ENCODE data around the gene IRX5. TPM values are rescaled to one million over a fixed set of nuclear protein-coding genes. Genes with fewer than 3 reads are reported as not detected.

Gene IRX5
- total RNA-seq, 1 donor from 2014 or later = 2.6 TPM

GRCh38 chr16:54891346-54891745 is 39.3 kb upstream of the IRX5 start:
- no peak for TF ChIP-seq CTCF (IDR thresholded peaks at IDR 0.05; ENCODE audit: unreplicated experiment)
- Mint-ChIP-seq H3K27me3 (ENCODE audit: unreplicated experiment) (no peaks in the 10 kb centered on the region), H3K36me3 (ENCODE audit: low read depth, unreplicated experiment) (no peaks in the 10 kb centered on the region)

GRCh38 chr16:54892981-54893380 is 37.7 kb upstream of the IRX5 start:
- H3K36me3 Mint-ChIP-seq (ENCODE audit: low read depth, unreplicated experiment) = no peaks in the 10 kb centered on the region

More at GRCh38 chr16:54891346-54891745, 39.3 kb upstream of the IRX5 start:
- Mint-ChIP-seq H3K4me3 (ENCODE audit: unreplicated experiment) (no peak overlapping the region), H3K4me1 (ENCODE audit: unreplicated experiment) (no peaks in the 10 kb centered on the region), H3K9me3 (ENCODE audit: unreplicated experiment) (no peaks in the 10 kb centered on the region), H3K27ac (ENCODE audit: unreplicated experiment) (no peak overlapping the region)
- DNase-seq (ENCODE audit: low spot score) = no peak

GRCh38 chr16:54897930-54898329 is 32.7 kb upstream of the IRX5 start:
- Mint-ChIP-seq H3K9me3 (ENCODE audit: unreplicated experiment) (no peaks in the 10 kb centered on the region), H3K27me3 (ENCODE audit: unreplicated experiment) (no peaks in the 10 kb centered on the region), H3K4me1 (ENCODE audit: unreplicated experiment) (no peaks in the 10 kb centered on the region), H3K4me3 (ENCODE audit: unreplicated experiment) (no peak overlapping the region), H3K36me3 (ENCODE audit: low read depth, unreplicated experiment) (no peaks in the 10 kb centered on the region), H3K27ac (ENCODE audit: unreplicated experiment) (no peak overlapping the region)
- no peak for TF ChIP-seq CTCF (IDR thresholded peaks at IDR 0.05; ENCODE audit: unreplicated experiment)
- no peak for DNase-seq (ENCODE audit: low spot score)

More at GRCh38 chr16:54892981-54893380, 37.7 kb upstream of the IRX5 start:
- no peaks in the 10 kb centered on the region for H3K9me3 Mint-ChIP-seq (ENCODE audit: unreplicated experiment)
- DNase-seq (ENCODE audit: low spot score) = no peak
- no peak for TF ChIP-seq CTCF (IDR thresholded peaks at IDR 0.05; ENCODE audit: unreplicated experiment)
- no peak overlapping the region for H3K27ac Mint-ChIP-seq (ENCODE audit: unreplicated experiment)
- no peaks in the 10 kb centered on the region for H3K27me3 Mint-ChIP-seq (ENCODE audit: unreplicated experiment)
- H3K4me3 Mint-ChIP-seq (ENCODE audit: unreplicated experiment) = no peak overlapping the region
- H3K4me1 Mint-ChIP-seq (ENCODE audit: unreplicated experiment) = no peaks in the 10 kb centered on the region

- Mint-ChIP-seq H3K4me1 (ENCODE audit: unreplicated experiment) (no peaks in the 10 kb centered on the region), H3K36me3 (ENCODE audit: low read depth, unreplicated experiment) (no peaks in the 10 kb centered on the region), H3K4me3 (ENCODE audit: unreplicated experiment) (no peak overlapping the region), H3K9me3 (ENCODE audit: unreplicated experiment) (no peaks in the 10 kb centered on the region), H3K27ac (ENCODE audit: unreplicated experiment) (no peak overlapping the region), H3K27me3 (ENCODE audit: unreplicated experiment) (no peaks in the 10 kb centered on the region)
- no peak for DNase-seq (ENCODE audit: low spot score)
- no peak for TF ChIP-seq CTCF (IDR thresholded peaks at IDR 0.05; ENCODE audit: unreplicated experiment)
Observed at GRCh38 chr16:54901606-54902005, 29.1 kb upstream of the IRX5 start.

GRCh38 chr16:54903047-54903446 is 27.6 kb upstream of the IRX5 start:
- H3K36me3 Mint-ChIP-seq (ENCODE audit: low read depth, unreplicated experiment) = no peaks in the 10 kb centered on the region
- no peaks in the 10 kb centered on the region for H3K4me1 Mint-ChIP-seq (ENCODE audit: unreplicated experiment)
- no peaks in the 10 kb centered on the region for H3K27me3 Mint-ChIP-seq (ENCODE audit: unreplicated experiment)
- no peak for DNase-seq (ENCODE audit: low spot score)
- no peak for TF ChIP-seq CTCF (IDR thresholded peaks at IDR 0.05; ENCODE audit: unreplicated experiment)
- H3K9me3 Mint-ChIP-seq (ENCODE audit: unreplicated experiment) = no peaks in the 10 kb centered on the region
- no peak overlapping the region for H3K27ac Mint-ChIP-seq (ENCODE audit: unreplicated experiment)
- H3K4me3 Mint-ChIP-seq (ENCODE audit: unreplicated experiment) = no peak overlapping the region

All from endothelial cell (in vitro differentiated cells).